ENCODE data around the gene RPRD2. TPM values are rescaled to one million over a fixed set of nuclear protein-coding genes. Genes with fewer than 3 reads are reported as not detected.

Gene RPRD2
- total and polyA plus RNA-seq, 2 experiments from 2014 or later = 16.8 to 20.4 TPM

DNA sequence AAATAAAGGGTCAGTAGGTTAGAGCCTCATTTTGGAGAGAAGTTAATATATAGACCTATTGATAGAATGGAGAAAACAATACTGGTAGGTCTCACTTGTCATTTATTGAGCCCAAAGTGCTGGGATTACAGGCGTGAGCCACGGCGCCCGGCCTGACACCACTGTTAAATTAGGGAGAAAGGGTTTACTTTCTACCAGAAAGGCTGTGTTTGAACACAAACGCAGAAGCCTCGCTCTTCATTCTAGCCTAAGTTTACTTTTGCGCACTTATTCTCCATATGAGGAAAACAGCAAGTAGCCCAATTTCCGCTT lies 43.3 kb upstream of the RPRD2 start:
- H3K4me2 ChIP-seq = peak overlapping the region; percentile 90
- H3K4me3 ChIP-seq = peak overlapping the region; percentile 80
- H2AFZ ChIP-seq = peak overlapping the region; percentile 80
- peaks cover 16% of the 10 kb centered on the region for H3K36me3 ChIP-seq (ENCODE audit: insufficient read depth)
- peak overlapping the region; percentile 95; the same call in 1 of the 2 replicates for H3K27ac Mint-ChIP-seq
- peaks cover 6% of the 10 kb centered on the region for H3K27me3 Mint-ChIP-seq (ENCODE audit: insufficient read depth, low read depth, poor library complexity)
- H3K36me3 Mint-ChIP-seq (ENCODE audit: low read depth) = peaks cover 17% of the 10 kb centered on the region
- H3K4me3 Mint-ChIP-seq = peak overlapping the region; percentile 96
- no peaks in the 10 kb centered on the region for H3K9me3 Mint-ChIP-seq
- no peaks in the 10 kb centered on the region for H3K4me1 ChIP-seq (ENCODE audit: insufficient read depth)
- no peak for TF ChIP-seq EZH2 (IDR thresholded peaks at IDR 0.05; ENCODE audit: low read depth, unreplicated experiment)
- TF ChIP-seq, protein P1, sequence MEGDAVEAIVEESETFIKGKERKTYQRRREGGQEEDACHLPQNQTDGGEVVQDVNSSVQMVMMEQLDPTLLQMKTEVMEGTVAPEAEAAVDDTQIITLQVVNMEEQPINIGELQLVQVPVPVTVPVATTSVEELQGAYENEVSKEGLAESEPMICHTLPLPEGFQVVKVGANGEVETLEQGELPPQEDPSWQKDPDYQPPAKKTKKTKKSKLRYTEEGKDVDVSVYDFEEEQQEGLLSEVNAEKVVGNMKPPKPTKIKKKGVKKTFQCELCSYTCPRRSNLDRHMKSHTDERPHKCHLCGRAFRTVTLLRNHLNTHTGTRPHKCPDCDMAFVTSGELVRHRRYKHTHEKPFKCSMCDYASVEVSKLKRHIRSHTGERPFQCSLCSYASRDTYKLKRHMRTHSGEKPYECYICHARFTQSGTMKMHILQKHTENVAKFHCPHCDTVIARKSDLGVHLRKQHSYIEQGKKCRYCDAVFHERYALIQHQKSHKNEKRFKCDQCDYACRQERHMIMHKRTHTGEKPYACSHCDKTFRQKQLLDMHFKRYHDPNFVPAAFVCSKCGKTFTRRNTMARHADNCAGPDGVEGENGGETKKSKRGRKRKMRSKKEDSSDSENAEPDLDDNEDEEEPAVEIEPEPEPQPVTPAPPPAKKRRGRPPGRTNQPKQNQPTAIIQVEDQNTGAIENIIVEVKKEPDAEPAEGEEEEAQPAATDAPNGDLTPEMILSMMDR (conservative IDR thresholded peaks at IDR 0.05; ENCODE audit: low read depth in 2 of 2) = no peak
- no peak for TF ChIP-seq NANOG (IDR thresholded peaks at IDR 0.05; ENCODE audit: borderline replicate concordance)
- no peak for TF ChIP-seq POLR2AphosphoS5 (IDR thresholded peaks at IDR 0.05; ENCODE audit: low read depth)
- TF ChIP-seq ZNF114 (CRISPR knock-in tag; IDR thresholded peaks at IDR 0.05) = no peak
- TF ChIP-seq CREB1 (CRISPR knock-in tag; IDR thresholded peaks at IDR 0.05; ENCODE audit: low read depth) = no peak
- TF ChIP-seq JUNB (IDR thresholded peaks at IDR 0.05; ENCODE audit: unreplicated experiment) = no peak
- TF ChIP-seq, protein P2, sequence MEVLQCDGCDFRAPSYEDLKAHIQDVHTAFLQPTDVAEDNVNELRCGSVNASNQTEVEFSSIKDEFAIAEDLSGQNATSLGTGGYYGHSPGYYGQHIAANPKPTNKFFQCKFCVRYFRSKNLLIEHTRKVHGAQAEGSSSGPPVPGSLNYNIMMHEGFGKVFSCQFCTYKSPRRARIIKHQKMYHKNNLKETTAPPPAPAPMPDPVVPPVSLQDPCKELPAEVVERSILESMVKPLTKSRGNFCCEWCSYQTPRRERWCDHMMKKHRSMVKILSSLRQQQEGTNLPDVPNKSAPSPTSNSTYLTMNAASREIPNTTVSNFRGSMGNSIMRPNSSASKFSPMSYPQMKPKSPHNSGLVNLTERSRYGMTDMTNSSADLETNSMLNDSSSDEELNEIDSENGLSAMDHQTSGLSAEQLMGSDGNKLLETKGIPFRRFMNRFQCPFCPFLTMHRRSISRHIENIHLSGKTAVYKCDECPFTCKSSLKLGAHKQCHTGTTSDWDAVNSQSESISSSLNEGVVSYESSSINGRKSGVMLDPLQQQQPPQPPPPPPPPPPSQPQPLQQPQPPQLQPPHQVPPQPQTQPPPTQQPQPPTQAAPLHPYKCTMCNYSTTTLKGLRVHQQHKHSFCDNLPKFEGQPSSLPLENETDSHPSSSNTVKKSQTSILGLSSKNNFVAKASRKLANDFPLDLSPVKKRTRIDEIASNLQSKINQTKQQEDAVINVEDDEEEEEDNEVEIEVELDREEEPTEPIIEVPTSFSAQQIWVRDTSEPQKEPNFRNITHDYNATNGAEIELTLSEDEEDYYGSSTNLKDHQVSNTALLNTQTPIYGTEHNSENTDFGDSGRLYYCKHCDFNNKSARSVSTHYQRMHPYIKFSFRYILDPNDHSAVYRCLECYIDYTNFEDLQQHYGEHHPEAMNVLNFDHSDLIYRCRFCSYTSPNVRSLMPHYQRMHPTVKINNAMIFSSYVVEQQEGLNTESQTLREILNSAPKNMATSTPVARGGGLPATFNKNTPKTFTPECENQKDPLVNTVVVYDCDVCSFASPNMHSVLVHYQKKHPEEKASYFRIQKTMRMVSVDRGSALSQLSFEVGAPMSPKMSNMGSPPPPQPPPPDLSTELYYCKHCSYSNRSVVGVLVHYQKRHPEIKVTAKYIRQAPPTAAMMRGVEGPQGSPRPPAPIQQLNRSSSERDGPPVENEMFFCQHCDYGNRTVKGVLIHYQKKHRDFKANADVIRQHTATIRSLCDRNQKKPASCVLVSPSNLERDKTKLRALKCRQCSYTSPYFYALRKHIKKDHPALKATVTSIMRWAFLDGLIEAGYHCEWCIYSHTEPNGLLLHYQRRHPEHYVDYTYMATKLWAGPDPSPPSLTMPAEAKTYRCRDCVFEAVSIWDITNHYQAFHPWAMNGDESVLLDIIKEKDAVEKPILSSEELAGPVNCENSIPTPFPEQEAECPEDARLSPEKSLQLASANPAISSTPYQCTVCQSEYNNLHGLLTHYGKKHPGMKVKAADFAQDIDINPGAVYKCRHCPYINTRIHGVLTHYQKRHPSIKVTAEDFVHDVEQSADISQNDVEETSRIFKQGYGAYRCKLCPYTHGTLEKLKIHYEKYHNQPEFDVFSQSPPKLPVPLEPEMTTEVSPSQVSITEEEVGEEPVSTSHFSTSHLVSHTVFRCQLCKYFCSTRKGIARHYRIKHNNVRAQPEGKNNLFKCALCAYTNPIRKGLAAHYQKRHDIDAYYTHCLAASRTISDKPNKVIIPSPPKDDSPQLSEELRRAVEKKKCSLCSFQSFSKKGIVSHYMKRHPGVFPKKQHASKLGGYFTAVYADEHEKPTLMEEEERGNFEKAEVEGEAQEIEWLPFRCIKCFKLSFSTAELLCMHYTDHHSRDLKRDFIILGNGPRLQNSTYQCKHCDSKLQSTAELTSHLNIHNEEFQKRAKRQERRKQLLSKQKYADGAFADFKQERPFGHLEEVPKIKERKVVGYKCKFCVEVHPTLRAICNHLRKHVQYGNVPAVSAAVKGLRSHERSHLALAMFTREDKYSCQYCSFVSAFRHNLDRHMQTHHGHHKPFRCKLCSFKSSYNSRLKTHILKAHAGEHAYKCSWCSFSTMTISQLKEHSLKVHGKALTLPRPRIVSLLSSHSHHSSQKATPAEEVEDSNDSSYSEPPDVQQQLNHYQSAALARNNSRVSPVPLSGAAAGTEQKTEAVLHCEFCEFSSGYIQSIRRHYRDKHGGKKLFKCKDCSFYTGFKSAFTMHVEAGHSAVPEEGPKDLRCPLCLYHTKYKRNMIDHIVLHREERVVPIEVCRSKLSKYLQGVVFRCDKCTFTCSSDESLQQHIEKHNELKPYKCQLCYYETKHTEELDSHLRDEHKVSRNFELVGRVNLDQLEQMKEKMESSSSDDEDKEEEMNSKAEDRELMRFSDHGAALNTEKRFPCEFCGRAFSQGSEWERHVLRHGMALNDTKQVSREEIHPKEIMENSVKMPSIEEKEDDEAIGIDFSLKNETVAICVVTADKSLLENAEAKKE (CRISPR knock-in tag; IDR thresholded peaks at IDR 0.05) = no peak
- no peak for TF ChIP-seq EZH2phosphoT487 (IDR thresholded peaks at IDR 0.05; ENCODE audit: unreplicated experiment)
- TF ChIP-seq ZNF331 (CRISPR knock-in tag; IDR thresholded peaks at IDR 0.05; ENCODE audit: low read depth) = no peak
- TF ChIP-seq, protein P3, sequence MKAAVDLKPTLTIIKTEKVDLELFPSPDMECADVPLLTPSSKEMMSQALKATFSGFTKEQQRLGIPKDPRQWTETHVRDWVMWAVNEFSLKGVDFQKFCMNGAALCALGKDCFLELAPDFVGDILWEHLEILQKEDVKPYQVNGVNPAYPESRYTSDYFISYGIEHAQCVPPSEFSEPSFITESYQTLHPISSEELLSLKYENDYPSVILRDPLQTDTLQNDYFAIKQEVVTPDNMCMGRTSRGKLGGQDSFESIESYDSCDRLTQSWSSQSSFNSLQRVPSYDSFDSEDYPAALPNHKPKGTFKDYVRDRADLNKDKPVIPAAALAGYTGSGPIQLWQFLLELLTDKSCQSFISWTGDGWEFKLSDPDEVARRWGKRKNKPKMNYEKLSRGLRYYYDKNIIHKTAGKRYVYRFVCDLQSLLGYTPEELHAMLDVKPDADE (IDR thresholded peaks at IDR 0.05) = no peak
- H3K27me3 ChIP-seq (ENCODE audit: insufficient read depth) = no peaks in the 10 kb centered on the region
- DNase-seq (ENCODE audit: low spot score) (no peak), ATAC-seq (no peak)
- peaks cover 8% of the 10 kb centered on the region; the same call in 1 of the 2 replicates for H4K20me1 ChIP-seq (replicated peaks; ENCODE audit: insufficient read depth)
- H3K27ac ChIP-seq (ENCODE audit: low read depth) = peak overlapping the region; percentile 94
- 0 out of 3 replicates have a peak, but pooled peaks cover 2% of the 10 kb centered on the region for H3K4me1 Mint-ChIP-seq
- H3K9me2 ChIP-seq (ENCODE audit: insufficient read depth) = no peaks in the 10 kb centered on the region
- H3F3A ChIP-seq (replicated peaks; ENCODE audit: low read depth) = peaks cover 3% of the 10 kb centered on the region; the same call in 1 of the 2 replicates
- peaks cover 40% of the 10 kb centered on the region for H3K79me2 ChIP-seq (replicated peaks; ENCODE audit: insufficient read depth)
